Muscle of leg (tissue), 11 donors: Measurements from ENCODE around the gene G2E3. TPM values are rescaled to one million over a fixed set of nuclear protein-coding genes. Genes with fewer than 3 reads are reported as not detected.
"Not testable (repeated sequence)": the region's sequence is repeated elsewhere in the genome, so short reads cannot be mapped to it uniquely, and the experiment has no call there.

Experiments used
- DNase-seq: peaks from one replicate; pipeline ENCODE4 v3.0.0; 2013
- H3K27ac ChIP-seq: one replicate; pipeline ENCODE4 v1.5.1; 2013; ENCODE audit warnings: mild to moderate bottlenecking, low read length, control low read depth
- H3K27me3 ChIP-seq: one replicate; pipeline ENCODE4 v1.6.1; 2013; ENCODE audit warnings: low read length; ENCODE audit not compliant: control insufficient read depth, insufficient read depth
- H3K36me3 ChIP-seq: one replicate; pipeline ENCODE4 v1.6.1; 2013; ENCODE audit warnings: low read length; ENCODE audit not compliant: control insufficient read depth, insufficient read depth
- H3K4me1 ChIP-seq: one replicate; pipeline ENCODE4 v1.6.1; 2013; ENCODE audit warnings: low read length; ENCODE audit not compliant: control insufficient read depth, insufficient read depth
- H3K4me3 ChIP-seq: one replicate; pipeline ENCODE4 v1.5.1; 2013; ENCODE audit warnings: low read length, control low read depth
- H3K9me3 ChIP-seq: replicated peaks from 2 replicates; pipeline ENCODE4 v1.6.1; 2013; ENCODE audit warnings: low read depth, low read length; ENCODE audit not compliant: control insufficient read depth
- WGBS: methylation state at CpG from one replicate; pipeline ENCODE4 v1.1.5; 2013; ENCODE audit warnings: missing lambda C conversion rate; ENCODE audit not compliant: insufficient coverage; 5-methylcytosine and 5-hydroxymethylcytosine counted together
- polyA plus RNA-seq, 8 donors: library from polyadenylated mRNA; unstranded; fragments of 120-200 nt; gene quantifications; one replicate each; pipeline versions ENCODE4 v1.2.1 to v1.2.3, GENCODE V29; 2013; ENCODE audit warnings: inconsistent platforms in 1 of 8, low replicate concordance in 1 of 8; ENCODE audit not compliant: insufficient read length in 8 of 8, insufficient read depth in 1 of 8
- total RNA-seq: library from RNA; stranded (reverse); fragments of 120-200 nt; gene quantifications from one replicate; pipeline ENCODE4 v1.2.4, GENCODE V29; 2013

G2E3 gene
- total and polyA plus RNA-seq, 9 donors: 12.3 to 23.3 (median 18.1) TPM

DNA sequence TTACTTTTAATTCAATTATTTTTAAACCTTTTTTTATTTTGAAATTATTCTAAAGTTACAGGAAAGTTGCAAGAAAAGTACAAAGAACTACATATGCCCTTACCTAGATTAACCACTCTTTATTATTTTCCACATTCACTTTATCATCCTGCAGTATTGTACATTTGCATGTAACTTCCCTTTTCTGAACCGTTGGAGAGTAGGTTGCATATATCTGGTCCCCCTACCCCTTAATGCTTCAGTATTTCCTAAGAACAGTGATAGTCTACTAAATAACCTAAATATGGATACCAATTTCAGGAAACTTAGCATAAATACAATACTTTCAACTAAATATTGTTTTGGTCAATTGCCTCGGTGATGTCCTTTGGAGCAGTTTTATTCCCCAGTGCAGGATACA, 15.0 kb downstream of the G2E3 start:
- H3K4me1 ChIP-seq: no peaks in the 10 kb centered on the region
- no peak for DNase-seq
- H3K27me3 ChIP-seq: no peaks in the 10 kb centered on the region
- H3K36me3 ChIP-seq: no peaks in the 10 kb centered on the region
- no peak overlapping the region for H3K27ac ChIP-seq
- H3K4me3 ChIP-seq: no peak overlapping the region
- no peaks in the 10 kb centered on the region for H3K9me3 ChIP-seq
- WGBS: no CpG with 5 or more reads among the region's 2 CpGs

DNA sequence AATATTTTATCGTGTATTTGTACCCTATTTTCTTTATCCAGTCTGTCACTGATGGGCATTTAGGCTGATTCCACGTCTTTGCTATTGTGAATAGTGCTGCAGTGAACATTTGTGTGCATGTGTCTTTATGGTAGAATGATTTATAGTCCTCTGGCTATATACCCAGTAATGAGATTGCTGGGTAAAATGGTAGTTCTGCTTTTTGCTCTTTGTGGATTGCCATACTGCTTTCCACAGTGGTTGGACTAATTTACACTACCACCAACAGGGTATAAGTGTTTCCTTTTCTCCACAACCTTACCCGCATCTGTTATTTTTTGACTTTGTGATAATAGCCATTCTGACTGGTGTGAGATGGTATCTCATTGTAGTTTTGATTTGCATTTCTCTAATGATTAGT, 15.8 kb downstream of the G2E3 start:
- not testable (repeated sequence) for H3K27ac ChIP-seq, H3K27me3 ChIP-seq, H3K36me3 ChIP-seq, H3K4me3 ChIP-seq, H3K4me1 ChIP-seq, H3K9me3 ChIP-seq, DNase-seq
- WGBS: no CpG with 5 or more reads among the region's 3 CpGs

DNA sequence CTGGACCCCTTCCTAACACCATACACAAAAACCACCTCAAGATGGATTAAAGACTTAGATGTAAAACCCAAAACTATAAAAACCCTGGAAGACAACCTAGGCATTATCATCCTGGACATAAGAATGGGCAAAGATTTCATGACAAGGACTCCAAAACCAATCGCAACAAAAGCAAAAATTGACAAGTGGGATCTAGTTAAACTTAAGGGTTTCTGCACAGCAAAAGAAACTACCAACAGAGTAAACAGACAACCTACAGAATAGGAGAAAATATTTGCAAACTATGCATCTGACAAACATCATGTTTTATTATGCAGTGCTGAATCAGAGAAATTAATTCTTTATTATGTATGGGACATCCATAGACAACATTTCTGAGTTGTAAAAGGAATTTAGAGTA, 17.4 kb downstream of the G2E3 start:
- WGBS: no CpG with 5 or more reads among the region's 1 CpG
- DNase-seq, H3K27ac ChIP-seq, H3K4me3 ChIP-seq, H3K9me3 ChIP-seq, H3K4me1 ChIP-seq, H3K36me3 ChIP-seq, H3K27me3 ChIP-seq: not testable (repeated sequence)

DNA sequence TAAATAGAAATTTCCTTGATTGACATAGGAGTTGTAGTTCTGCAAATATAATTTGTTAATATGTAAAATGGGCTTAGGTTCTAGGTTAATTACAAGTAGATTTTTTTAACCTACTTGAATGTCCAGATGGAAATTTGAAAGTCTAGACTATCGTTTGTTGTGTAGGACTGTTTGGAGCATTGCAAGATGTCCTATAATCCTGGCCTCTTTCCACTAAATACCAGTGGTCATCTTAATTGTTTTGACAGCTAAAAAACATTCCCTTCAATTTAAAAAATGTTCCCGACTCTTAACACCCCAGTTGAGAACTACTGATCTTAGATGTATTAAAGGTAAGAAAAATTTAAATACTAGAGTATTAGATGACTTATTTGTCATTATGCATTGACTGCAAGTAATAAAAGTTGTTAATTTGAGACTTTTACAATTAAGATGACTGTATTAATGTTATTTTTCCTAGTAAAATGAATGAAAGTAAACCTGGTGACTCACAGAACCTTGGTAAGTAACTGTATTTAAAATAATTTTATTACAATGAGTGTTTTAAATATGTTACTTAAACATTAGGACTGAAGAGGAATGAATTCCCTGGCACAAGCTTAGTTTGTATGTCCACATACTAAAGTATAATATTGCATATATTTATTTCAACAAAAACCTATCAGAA, 21.8 kb downstream of the G2E3 start:
- H3K4me3 ChIP-seq: no peak overlapping the region
- H3K9me3 ChIP-seq: peaks cover 2% of the 10 kb centered on the region
- H3K4me1 ChIP-seq: no peaks in the 10 kb centered on the region
- DNase-seq: no peak
- no CpG with 5 or more reads among the region's 2 CpGs for WGBS
- H3K36me3 ChIP-seq: no peaks in the 10 kb centered on the region
- H3K27me3 ChIP-seq: no peaks in the 10 kb centered on the region
- H3K27ac ChIP-seq: no peak overlapping the region

DNA sequence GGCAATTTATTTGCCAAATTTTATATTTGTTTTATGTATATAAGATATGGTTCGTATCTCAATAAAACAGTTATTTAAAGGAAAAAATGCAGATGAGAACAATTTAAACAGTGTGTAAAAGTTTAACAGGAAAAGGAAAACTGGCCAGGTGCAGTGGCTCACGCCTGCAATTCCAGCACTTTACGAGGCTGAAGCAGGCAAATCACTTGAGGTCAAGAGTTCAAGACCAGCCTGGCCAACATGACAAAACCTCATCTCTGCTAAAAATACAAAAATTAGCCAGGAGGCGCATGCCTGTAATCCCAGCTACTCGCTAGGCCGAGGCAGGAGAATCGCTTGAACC, 22.3 kb downstream of the G2E3 start:
- Histone ChIP-seq H3K9me3 (peaks cover 2% of the 10 kb centered on the region), H3K4me1 (no peaks in the 10 kb centered on the region), H3K36me3 (peaks cover 2% of the 10 kb centered on the region), H3K4me3 (no peak overlapping the region), H3K27me3 (no peaks in the 10 kb centered on the region), H3K27ac (no peak overlapping the region)
- no peak for DNase-seq
- 73% methylated on average over 2 of the region's 7 CpGs for WGBS

DNA sequence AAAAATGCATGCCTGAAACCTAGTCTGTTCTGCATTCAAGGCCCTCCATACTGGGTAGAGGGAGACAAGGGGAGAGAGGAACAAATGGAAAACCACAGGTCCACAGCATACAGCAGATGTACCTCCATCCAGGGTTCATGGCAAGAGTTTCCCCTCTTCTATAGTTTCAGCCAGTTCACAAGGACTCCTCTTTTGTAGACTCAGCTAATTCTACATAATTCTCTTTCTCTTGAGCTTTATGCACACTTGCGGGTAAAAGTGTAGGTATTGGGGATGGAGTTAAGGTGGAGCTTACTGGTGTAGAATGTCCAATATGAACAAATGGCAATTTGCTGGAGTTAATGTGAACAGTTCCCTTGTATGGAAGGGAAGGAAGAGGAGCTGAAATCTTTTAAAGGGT, 23.4 kb downstream of the G2E3 start:
- no peak overlapping the region for H3K27ac ChIP-seq
- WGBS: no CpG with 5 or more reads among the region's 1 CpG
- H3K4me1 ChIP-seq: no peaks in the 10 kb centered on the region
- H3K4me3 ChIP-seq: no peak overlapping the region
- H3K27me3 ChIP-seq: no peaks in the 10 kb centered on the region
- no peak for DNase-seq
- H3K36me3 ChIP-seq: peaks cover 2% of the 10 kb centered on the region
- peaks cover 2% of the 10 kb centered on the region for H3K9me3 ChIP-seq

DNA sequence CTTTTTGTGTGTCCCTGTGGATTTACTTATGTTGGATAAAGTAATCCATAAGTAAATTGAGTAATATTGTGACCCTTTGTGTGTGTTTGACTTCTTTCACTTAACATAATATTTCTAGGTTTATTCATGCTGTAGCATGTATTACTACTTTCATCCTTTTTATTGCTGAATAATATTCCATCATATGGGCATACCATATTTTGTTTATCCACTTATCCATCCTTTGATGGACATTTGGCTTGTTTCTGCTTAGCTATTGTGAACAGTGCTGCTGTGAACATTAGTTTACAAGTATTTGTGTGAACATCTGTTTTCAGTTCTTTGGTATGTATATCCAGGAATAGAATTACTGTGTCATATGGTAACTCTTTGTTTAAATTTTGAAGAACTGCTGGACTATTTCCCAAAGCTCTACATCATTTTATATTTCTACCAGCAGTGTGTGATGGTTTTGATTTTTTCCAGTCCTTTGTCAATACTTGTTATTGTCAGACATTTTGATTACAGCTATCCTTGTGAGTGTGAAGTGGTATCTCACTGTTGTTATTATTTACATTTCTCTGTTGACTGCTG, 25.2 kb downstream of the G2E3 start:
- Histone ChIP-seq H3K36me3 (peaks cover 4% of the 10 kb centered on the region), H3K27me3 (no peaks in the 10 kb centered on the region), H3K4me3 (no peak overlapping the region), H3K27ac (no peak overlapping the region), H3K4me1 (no peaks in the 10 kb centered on the region), H3K9me3 (peaks cover 2% of the 10 kb centered on the region)
- no peak for DNase-seq

DNA sequence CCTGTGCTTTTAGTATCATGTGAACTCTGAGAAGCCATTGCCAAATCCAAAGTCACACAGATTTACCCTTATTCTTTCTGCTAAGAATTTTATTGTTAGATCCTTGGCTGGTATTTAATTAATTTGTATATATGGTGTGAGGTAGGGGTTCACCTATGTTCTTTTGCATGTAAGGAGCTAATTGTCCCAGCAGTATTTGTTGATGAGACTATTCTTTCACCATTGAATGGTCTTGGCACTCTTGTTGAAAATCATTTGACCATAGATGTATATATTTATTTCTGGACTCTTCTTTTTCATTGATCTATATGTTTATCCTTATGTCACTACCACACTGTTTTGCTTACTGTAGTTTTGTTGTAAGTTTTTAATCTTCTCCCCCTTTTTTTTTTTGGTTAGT, 26.2 kb downstream of the G2E3 start:
- Histone ChIP-seq H3K9me3 (peaks cover 2% of the 10 kb centered on the region), H3K4me1 (no peaks in the 10 kb centered on the region), H3K27me3 (no peaks in the 10 kb centered on the region), H3K36me3 (peaks cover 5% of the 10 kb centered on the region), H3K27ac (no peak overlapping the region), H3K4me3 (no peak overlapping the region)
- DNase-seq: no peak

DNA sequence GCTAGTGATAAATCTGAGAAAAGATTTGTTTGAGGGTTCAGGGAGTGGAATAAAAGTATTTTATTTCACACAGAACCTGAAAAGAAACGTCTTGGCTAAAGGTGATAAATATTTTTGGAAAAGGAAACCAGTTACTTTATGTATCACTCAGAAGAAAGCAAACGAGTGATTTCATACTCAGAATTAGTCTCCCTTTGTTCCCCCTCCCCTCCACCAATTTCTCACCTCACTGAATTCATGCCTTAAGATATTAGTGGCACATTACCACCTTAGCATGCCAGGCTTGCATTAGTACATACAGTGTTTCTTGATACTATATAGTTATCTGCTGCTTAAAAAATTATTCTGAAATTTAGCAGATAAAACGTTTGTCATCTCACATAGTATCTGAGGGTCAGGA, 28.2 kb downstream of the G2E3 start:
- Histone ChIP-seq H3K4me3 (no peak overlapping the region), H3K9me3 (peaks cover 2% of the 10 kb centered on the region), H3K27ac (no peak overlapping the region), H3K27me3 (no peaks in the 10 kb centered on the region), H3K4me1 (no peaks in the 10 kb centered on the region), H3K36me3 (peaks cover 7% of the 10 kb centered on the region)
- DNase-seq: no peak
- WGBS: no CpG with 5 or more reads among the region's 3 CpGs

DNA sequence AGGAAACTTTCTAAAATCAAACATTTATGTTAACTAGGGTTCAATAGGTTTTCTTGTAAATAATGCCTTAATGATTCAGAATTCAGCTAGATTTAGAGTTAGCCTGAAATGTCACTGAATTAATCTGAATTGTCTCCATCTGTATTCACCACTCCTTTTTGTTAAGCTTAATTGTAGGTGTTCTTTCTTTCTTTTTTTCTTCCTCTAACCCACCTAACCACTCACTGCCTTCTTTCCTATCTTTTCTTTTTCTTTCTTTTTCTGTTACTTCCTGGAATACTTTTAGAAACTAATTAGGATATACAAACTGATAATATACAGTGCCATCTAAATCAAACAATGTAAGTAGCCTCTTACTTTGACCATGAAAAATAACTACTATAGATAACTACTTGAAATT, 29.9 kb downstream of the G2E3 start:
- no peak overlapping the region for H3K4me3 ChIP-seq
- H3K36me3 ChIP-seq: peaks cover 7% of the 10 kb centered on the region
- H3K4me1 ChIP-seq: no peaks in the 10 kb centered on the region
- H3K9me3 ChIP-seq: peaks cover 2% of the 10 kb centered on the region
- DNase-seq: no peak
- H3K27ac ChIP-seq: no peak overlapping the region
- H3K27me3 ChIP-seq: no peaks in the 10 kb centered on the region

DNA sequence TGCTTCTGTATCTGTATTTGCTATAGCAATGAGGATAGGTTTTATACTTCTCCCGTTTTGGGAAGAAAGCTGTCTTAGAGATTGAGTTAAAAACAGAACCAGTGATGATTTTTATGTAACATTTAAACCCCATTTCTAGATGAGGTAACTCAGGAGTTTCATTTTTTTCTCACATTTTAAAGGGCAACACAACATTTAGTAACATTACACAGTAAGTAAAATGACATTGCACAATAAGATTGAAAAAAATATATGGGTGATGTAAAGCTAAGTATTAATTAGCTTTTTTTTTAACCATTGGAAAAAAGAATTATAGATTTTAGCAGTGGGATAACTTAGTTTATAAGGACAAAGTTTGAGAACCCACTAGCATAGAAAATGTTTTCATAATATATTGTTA, 38.0 kb downstream of the G2E3 start:
- no peaks in the 10 kb centered on the region for H3K9me3 ChIP-seq
- H3K4me3 ChIP-seq: no peak overlapping the region
- no peaks in the 10 kb centered on the region for H3K27me3 ChIP-seq
- peaks cover 18% of the 10 kb centered on the region for H3K36me3 ChIP-seq
- no peak overlapping the region for H3K27ac ChIP-seq
- DNase-seq: no peak
- WGBS: no CpG with 5 or more reads among the region's 1 CpG
- no peaks in the 10 kb centered on the region for H3K4me1 ChIP-seq
